ENCODE measurements around the gene CELSR1. TPM values are rescaled to one million over a fixed set of nuclear protein-coding genes. Genes with fewer than 3 reads are reported as not detected.

Gene CELSR1
- total RNA-seq, 1 donor from 2014 or later: 2.1 TPM

DNA sequence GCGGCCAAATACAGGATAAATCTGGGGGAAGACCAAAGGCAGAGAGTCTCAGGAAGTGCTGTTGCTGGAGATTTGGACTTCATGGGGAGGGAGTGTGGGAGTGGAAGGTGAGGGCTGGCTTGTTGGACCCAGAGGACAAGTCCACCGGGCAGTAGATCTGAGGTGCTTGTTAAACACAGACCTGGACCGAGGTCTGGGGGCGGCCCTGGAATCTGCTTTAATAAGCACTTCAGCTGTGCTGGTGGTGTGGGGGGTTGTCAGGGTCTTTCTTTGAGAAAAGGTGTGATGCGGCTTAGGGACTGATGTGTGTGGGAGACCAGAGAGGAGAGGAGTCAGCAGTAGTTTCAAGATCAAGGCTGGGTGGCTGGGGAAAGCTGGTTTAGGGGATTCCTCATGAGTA is 197.5 kb downstream of the CELSR1 start:
- H3K9ac ChIP-seq (ENCODE audit: low read depth in 1 of 3, low read length in 3 of 3): no peak overlapping the region
- H3K4me3 ChIP-seq (ENCODE audit: low read length in 3 of 3): no peak overlapping the region
- peaks cover 16 to 22% (median 20%) of the 10 kb centered on the region in 3 donors for H3K4me1 ChIP-seq (ENCODE audit: control insufficient read depth in 3 of 3, insufficient read depth in 3 of 3, low read length in 3 of 3)
- H3K27ac ChIP-seq (ENCODE audit: low read depth, low read length): no peak overlapping the region
- peaks cover 40 to 62% (median 54%) of the 10 kb centered on the region in 3 donors for H3K36me3 ChIP-seq (ENCODE audit: control insufficient read depth in 3 of 3, insufficient read depth in 3 of 3, low read length in 3 of 3)
- H3K9me3 ChIP-seq (ENCODE audit: control insufficient read depth in 3 of 3, low read length in 3 of 3): no peaks in the 10 kb centered on the region
- no peaks in the 10 kb centered on the region for H3K27me3 ChIP-seq (ENCODE audit: control insufficient read depth in 3 of 3, insufficient read depth in 3 of 3, low read length in 3 of 3)

DNA sequence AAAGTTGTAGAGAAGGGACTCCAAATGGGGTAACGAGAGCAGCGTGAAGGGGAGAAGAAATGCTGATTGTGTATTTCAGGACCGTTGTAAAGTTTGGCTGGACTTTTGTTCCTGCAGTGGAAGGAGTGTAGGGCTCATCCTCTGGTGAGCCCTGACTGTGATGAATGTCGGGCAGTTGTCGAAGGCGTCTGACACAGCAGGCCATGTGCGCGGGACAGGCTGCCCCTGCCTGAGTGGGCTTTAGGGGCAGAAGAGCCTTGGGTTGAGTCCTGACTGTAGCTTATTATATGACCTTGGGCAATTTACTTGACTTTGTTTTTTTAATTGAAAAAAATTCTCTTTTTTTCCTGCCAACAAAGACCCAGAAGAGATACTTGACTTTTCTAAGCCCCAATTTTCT is 198.8 kb downstream of the CELSR1 start:
- no peak overlapping the region for H3K9ac ChIP-seq (ENCODE audit: low read depth in 1 of 3, low read length in 3 of 3)
- H3K4me3 ChIP-seq (ENCODE audit: low read length in 3 of 3): no peak overlapping the region
- no peak overlapping the region for H3K27ac ChIP-seq (ENCODE audit: low read depth, low read length)
- H3K9me3 ChIP-seq (ENCODE audit: control insufficient read depth in 3 of 3, low read length in 3 of 3): no peaks in the 10 kb centered on the region
- H3K36me3 ChIP-seq (ENCODE audit: control insufficient read depth in 3 of 3, insufficient read depth in 3 of 3, low read length in 3 of 3): peaks cover 32 to 55% (median 42%) of the 10 kb centered on the region in 3 donors
- no peaks in the 10 kb centered on the region for H3K27me3 ChIP-seq (ENCODE audit: control insufficient read depth in 3 of 3, insufficient read depth in 3 of 3, low read length in 3 of 3)
- H3K4me1 ChIP-seq (ENCODE audit: control insufficient read depth in 3 of 3, insufficient read depth in 3 of 3, low read length in 3 of 3): peaks cover 16 to 22% (median 20%) of the 10 kb centered on the region in 3 donors

DNA sequence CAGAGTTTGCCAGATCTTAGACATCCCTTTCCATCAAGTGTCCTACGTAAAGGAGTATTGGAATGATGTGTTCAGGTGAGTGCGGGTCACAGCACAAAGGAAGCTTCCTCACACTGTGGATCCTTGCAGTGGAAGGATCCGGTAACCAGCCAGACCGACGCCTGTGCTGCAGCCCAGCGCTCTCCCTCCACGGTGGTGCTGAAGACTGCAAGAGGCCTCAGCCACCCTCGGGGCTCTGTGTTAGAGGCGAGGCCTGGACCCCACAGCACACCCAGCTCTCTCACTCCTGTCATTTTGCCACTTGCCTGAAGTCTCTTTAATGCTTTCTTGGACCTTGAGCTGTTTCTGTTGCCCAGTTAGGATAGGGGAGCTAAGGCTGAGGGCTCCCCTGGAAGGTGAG is 199.6 kb downstream of the CELSR1 start:
- Histone ChIP-seq H3K4me1 (ENCODE audit: control insufficient read depth in 3 of 3, insufficient read depth in 3 of 3, low read length in 3 of 3) (peaks cover 16 to 22% (median 20%) of the 10 kb centered on the region in 3 donors), H3K27ac (ENCODE audit: low read depth, low read length) (no peak overlapping the region), H3K9me3 (ENCODE audit: control insufficient read depth in 3 of 3, low read length in 3 of 3) (no peaks in the 10 kb centered on the region), H3K9ac (ENCODE audit: low read depth in 1 of 3, low read length in 3 of 3) (no peak overlapping the region), H3K27me3 (ENCODE audit: control insufficient read depth in 3 of 3, insufficient read depth in 3 of 3, low read length in 3 of 3) (no peaks in the 10 kb centered on the region), H3K36me3 (ENCODE audit: control insufficient read depth in 3 of 3, insufficient read depth in 3 of 3, low read length in 3 of 3) (peaks cover 27 to 48% (median 34%) of the 10 kb centered on the region in 3 donors), H3K4me3 (ENCODE audit: low read length in 3 of 3) (no peak overlapping the region)

DNA sequence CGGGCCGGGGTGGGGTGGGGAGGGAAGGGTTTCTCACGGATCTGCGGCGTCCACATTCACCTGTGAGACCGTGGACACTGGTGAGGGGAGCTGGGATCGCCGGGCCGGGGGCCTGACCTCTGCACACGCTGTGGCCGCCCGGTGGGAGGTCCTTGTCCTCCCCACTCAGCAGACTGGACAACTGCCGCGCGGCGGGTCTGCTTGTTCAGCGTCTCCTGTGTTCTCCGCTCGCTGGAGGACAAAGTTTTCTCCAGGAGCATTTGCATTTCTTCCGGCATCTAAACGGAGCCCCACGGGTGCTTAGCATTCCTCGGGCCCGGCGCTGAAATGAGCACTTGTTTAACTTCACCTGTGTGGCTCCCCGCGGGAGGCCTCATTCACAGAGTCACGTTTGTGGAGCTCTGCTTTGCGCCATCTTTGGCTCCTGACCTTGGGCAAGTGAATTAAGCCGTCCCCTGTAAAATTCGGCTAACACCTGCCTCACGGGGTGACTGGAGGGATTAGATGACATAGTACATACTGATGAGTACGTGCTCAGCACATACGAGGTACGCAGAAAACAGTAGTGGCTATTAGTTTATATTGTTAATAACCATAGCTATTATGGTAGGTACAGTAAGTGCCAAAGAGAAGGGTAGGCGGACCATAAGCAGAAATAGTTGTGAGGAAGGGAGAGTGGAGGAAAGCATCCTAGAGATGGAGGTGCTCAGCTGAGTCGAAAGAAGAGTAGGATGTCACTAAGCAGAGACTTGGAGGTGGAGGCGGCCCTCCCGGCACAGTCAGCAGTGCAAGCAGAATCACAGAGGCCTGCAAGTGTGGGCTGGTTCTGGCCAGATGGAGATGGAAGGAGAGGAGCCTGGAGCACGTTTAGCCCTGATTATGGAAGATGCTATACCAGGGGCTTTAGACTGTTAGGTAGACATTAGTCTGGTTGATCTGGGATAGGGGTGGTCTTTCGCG is 201.0 kb downstream of the CELSR1 start:
- Histone ChIP-seq H3K9me3 (ENCODE audit: control insufficient read depth in 3 of 3, low read length in 3 of 3) (no peaks in the 10 kb centered on the region), H3K36me3 (ENCODE audit: control insufficient read depth in 3 of 3, insufficient read depth in 3 of 3, low read length in 3 of 3) (peaks cover 21 to 35% (median 24%) of the 10 kb centered on the region in 3 donors), H3K9ac (ENCODE audit: low read depth in 1 of 3, low read length in 3 of 3) (peak overlapping the region; percentile 82 to 94 (median 93)), H3K4me3 (ENCODE audit: low read length in 3 of 3) (peak overlapping the region; percentile 82 to 96 (median 96)), H3K27ac (ENCODE audit: low read depth, low read length) (peak overlapping the region; percentile 96), H3K4me1 (ENCODE audit: control insufficient read depth in 3 of 3, insufficient read depth in 3 of 3, low read length in 3 of 3) (peaks cover 16 to 22% (median 20%) of the 10 kb centered on the region in 3 donors), H3K27me3 (ENCODE audit: control insufficient read depth in 3 of 3, insufficient read depth in 3 of 3, low read length in 3 of 3) (no peaks in the 10 kb centered on the region)

- Histone ChIP-seq H3K27me3 (ENCODE audit: control insufficient read depth in 3 of 3, insufficient read depth in 3 of 3, low read length in 3 of 3) (no peaks in the 10 kb centered on the region), H3K27ac (ENCODE audit: low read depth, low read length) (peak within 1 kb of the TSS; percentile 96), H3K4me3 (ENCODE audit: low read length in 3 of 3) (peak within 1 kb of the TSS; percentile 82 to 96 (median 96)), H3K4me1 (ENCODE audit: control insufficient read depth in 3 of 3, insufficient read depth in 3 of 3, low read length in 3 of 3) (peaks cover 16 to 22% (median 20%) of the 10 kb centered on the region in 3 donors), H3K9me3 (ENCODE audit: control insufficient read depth in 3 of 3, low read length in 3 of 3) (no peaks in the 10 kb centered on the region), H3K36me3 (ENCODE audit: control insufficient read depth in 3 of 3, insufficient read depth in 3 of 3, low read length in 3 of 3) (peaks cover 21 to 27% (median 24%) of the 10 kb centered on the region in 3 donors), H3K9ac (ENCODE audit: low read depth in 1 of 3, low read length in 3 of 3) (peak within 1 kb of the TSS; percentile 82 to 94 (median 93))
These were observed 202.0 kb downstream of the CELSR1 start, which contains the start of gene TRMU for GRCh38 chr22:46335201-46336118. Gene TRMU (plus strand): TSS chr22:46335714. CDS start chr22:46335765, 51 bp downstream.

- Histone ChIP-seq H3K4me1 (ENCODE audit: control insufficient read depth in 3 of 3, insufficient read depth in 3 of 3, low read length in 3 of 3) (peaks cover 3 to 7% (median 5%) of the 10 kb centered on the region in 3 donors), H3K27me3 (ENCODE audit: control insufficient read depth in 3 of 3, insufficient read depth in 3 of 3, low read length in 3 of 3) (no peaks in the 10 kb centered on the region), H3K36me3 (ENCODE audit: control insufficient read depth in 3 of 3, insufficient read depth in 3 of 3, low read length in 3 of 3) (peaks cover 0 to 2% (median 0%) of the 10 kb centered on the region in 3 donors), H3K27ac (ENCODE audit: low read depth, low read length) (no peak overlapping the region), H3K4me3 (ENCODE audit: low read length in 3 of 3) (no peak overlapping the region), H3K9ac (ENCODE audit: low read depth in 1 of 3, low read length in 3 of 3) (no peak overlapping the region), H3K9me3 (ENCODE audit: control insufficient read depth in 3 of 3, low read length in 3 of 3) (no peaks in the 10 kb centered on the region)
These were observed 205.9 kb downstream of the CELSR1 start for GRCh38 chr22:46331496-46331895.

- Histone ChIP-seq H3K27me3 (ENCODE audit: control insufficient read depth in 3 of 3, insufficient read depth in 3 of 3, low read length in 3 of 3) (no peaks in the 10 kb centered on the region), H3K9ac (ENCODE audit: low read depth in 1 of 3, low read length in 3 of 3) (no peak overlapping the region), H3K36me3 (ENCODE audit: control insufficient read depth in 3 of 3, insufficient read depth in 3 of 3, low read length in 3 of 3) (no peaks in the 10 kb centered on the region), H3K4me1 (ENCODE audit: control insufficient read depth in 3 of 3, insufficient read depth in 3 of 3, low read length in 3 of 3) (peaks cover 0 to 2% (median 0%) of the 10 kb centered on the region in 3 donors), H3K4me3 (ENCODE audit: low read length in 3 of 3) (no peak overlapping the region), H3K27ac (ENCODE audit: low read depth, low read length) (no peak overlapping the region), H3K9me3 (ENCODE audit: control insufficient read depth in 3 of 3, low read length in 3 of 3) (no peaks in the 10 kb centered on the region)
These were observed 207.0 kb downstream of the CELSR1 start for GRCh38 chr22:46330426-46330825.

- Histone ChIP-seq H3K27ac (ENCODE audit: low read depth, low read length) (no peak overlapping the region), H3K36me3 (ENCODE audit: control insufficient read depth in 3 of 3, insufficient read depth in 3 of 3, low read length in 3 of 3) (no peaks in the 10 kb centered on the region), H3K9ac (ENCODE audit: low read depth in 1 of 3, low read length in 3 of 3) (no peak overlapping the region), H3K9me3 (ENCODE audit: control insufficient read depth in 3 of 3, low read length in 3 of 3) (no peaks in the 10 kb centered on the region), H3K27me3 (ENCODE audit: control insufficient read depth in 3 of 3, insufficient read depth in 3 of 3, low read length in 3 of 3) (no peaks in the 10 kb centered on the region), H3K4me3 (ENCODE audit: low read length in 3 of 3) (no peak overlapping the region), H3K4me1 (ENCODE audit: control insufficient read depth in 3 of 3, insufficient read depth in 3 of 3, low read length in 3 of 3) (no peaks in the 10 kb centered on the region)
These were observed 207.8 kb downstream of the CELSR1 start for GRCh38 chr22:46329616-46330015.

DNA sequence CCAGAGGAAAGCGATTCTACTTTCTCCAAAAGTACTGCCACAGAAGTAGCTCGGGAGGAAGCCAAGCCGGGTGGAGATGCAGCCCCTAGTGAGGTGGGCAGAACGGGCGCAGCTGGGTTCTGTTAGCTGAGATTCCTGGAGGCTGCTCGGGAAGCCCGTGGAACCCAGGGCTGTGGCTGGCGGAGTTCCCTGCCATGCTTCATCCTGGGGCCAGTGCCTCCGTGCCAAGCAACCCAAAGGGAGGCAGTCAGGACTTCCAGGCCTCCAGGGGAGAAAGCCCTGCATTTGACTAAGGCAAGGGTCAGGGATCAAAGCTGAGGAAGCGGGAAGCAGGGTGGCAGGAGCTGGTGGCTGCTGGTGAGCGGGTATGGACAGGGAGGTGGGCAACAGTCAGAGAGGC is 208.6 kb downstream of the CELSR1 start:
- Histone ChIP-seq H3K4me1 (ENCODE audit: control insufficient read depth in 3 of 3, insufficient read depth in 3 of 3, low read length in 3 of 3) (no peaks in the 10 kb centered on the region), H3K36me3 (ENCODE audit: control insufficient read depth in 3 of 3, insufficient read depth in 3 of 3, low read length in 3 of 3) (no peaks in the 10 kb centered on the region), H3K9ac (ENCODE audit: low read depth in 1 of 3, low read length in 3 of 3) (no peak overlapping the region), H3K4me3 (ENCODE audit: low read length in 3 of 3) (no peak overlapping the region), H3K9me3 (ENCODE audit: control insufficient read depth in 3 of 3, low read length in 3 of 3) (no peaks in the 10 kb centered on the region), H3K27me3 (ENCODE audit: control insufficient read depth in 3 of 3, insufficient read depth in 3 of 3, low read length in 3 of 3) (no peaks in the 10 kb centered on the region), H3K27ac (ENCODE audit: low read depth, low read length) (no peak overlapping the region)
